Activated CD8-positive, alpha-beta memory T cell treated with anti-CD3 and anti-CD28 coated beads for 4 hours (primary cell): ENCODE data around the gene CACHD1.
"Not testable (repeated sequence)": the region's sequence is repeated elsewhere in the genome, so short reads cannot be mapped to it uniquely, and the experiment has no call there.

Experiments
- DNase-seq, 2 donors: peaks; one replicate each; pipeline ENCODE4 v3.0.0-alpha.2; 2020; ENCODE audit warnings: low read depth in 2 of 2

CACHD1 gene

DNA sequence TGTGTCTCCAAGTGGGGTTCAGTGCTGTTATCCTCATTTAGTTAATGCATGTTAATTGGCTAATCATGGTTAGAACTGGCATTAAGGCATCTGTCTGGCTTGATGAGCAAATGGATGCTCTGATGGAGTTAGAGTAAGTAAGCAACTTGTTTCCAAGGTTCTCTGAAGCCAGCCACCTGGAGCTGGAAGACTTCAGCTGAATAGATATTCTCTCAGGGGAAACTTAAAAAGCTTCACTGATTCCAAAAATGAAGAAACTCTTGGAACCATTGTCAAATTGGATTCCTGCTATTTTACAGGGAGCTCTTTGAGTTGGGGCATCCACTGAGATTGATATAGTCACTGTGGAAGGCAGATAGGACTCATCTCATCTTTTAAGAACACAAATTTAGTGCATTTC lies 118.9 kb downstream of the CACHD1 start:
- no peak for DNase-seq

DNA sequence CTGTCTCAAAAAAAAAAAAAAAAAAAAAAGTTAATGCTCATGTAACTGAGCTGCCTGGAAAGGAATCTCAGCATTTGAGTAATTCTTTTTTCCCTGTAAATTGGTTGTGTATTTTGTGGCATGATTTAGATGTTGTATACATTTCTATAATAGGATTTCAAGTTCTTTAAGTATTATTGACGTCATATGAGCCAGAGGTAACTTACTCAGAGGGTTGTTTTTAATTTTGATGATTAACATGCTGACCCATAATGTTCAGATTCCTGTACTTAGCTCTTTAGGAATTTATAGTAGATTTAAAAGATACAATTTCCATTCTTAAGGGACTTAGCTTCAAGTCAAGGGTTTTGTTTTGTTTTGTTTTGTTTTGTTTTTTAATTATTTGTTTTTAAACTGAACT lies 120.4 kb downstream of the CACHD1 start:
- DNase-seq, result no peak

GRCh38 chr1:64594446-64594845 lies 124.5 kb downstream of the CACHD1 start:
- DNase-seq, result no peak

DNA sequence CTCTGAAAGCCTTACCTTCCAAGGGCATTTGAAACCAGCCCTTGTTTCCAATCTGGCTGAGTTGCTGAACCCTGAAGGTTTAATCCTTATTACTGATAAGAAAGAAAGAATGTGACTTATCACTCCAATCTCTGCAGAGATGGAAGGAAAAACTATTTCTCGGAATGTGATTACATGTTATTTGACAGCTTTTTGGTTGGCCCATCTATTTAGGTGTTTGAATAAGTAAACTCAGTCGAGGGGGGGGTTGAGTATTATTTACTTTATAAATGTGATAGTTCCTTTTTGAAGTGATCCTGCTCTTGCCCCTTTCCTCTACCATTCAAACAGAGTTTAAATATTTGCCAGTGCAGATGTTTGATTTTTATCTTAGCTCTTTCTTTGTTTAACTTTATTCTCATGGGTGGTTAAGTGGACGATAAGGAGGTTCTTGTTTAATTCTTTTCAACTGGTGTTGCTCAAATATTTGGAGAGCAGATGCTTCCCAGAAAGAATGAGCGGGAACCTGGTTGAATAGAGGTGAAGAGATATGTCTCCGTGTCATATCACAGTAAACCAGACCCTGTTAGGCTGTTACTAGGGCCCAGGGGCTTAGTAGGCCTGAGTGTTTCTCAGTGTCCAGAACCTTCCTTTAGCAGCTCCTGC lies 126.1 kb downstream of the CACHD1 start:
- no peak for DNase-seq

GRCh38 chr1:64597113-64597512 lies 127.2 kb downstream of the CACHD1 start:
- DNase-seq, result no peak

GRCh38 chr1:64598100-64598571 lies 128.2 kb downstream of the CACHD1 start:
- no peak for DNase-seq

- no peak for DNase-seq
Observed at GRCh38 chr1:64599242-64599641, 129.3 kb downstream of the CACHD1 start.

GRCh38 chr1:64601207-64601606 lies 131.3 kb downstream of the CACHD1 start:
- DNase-seq, result no peak

GRCh38 chr1:64608005-64608650 lies 138.2 kb downstream of the CACHD1 start:
- DNase-seq, result no peak

DNA sequence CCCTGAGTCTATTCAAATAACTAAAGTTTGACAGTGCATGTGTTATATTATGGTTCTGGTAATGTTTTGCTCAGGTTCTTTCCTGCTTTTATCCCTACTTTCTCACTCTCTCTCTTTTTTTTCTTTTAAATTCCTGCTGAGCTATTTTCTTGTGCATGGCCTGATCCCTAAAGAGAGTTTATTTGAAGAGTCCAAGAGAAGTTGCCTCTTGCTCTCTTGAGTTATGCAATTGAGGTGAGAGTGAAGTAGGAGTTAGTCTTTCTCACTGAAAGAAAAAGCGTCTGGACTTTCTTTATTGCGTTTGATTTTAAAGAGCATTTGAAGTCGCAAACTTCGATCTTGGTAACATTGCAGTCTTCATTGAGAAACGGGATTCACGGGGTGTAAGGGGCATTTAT lies 138.7 kb downstream of the CACHD1 start:
- DNase-seq, result no peak

DNA sequence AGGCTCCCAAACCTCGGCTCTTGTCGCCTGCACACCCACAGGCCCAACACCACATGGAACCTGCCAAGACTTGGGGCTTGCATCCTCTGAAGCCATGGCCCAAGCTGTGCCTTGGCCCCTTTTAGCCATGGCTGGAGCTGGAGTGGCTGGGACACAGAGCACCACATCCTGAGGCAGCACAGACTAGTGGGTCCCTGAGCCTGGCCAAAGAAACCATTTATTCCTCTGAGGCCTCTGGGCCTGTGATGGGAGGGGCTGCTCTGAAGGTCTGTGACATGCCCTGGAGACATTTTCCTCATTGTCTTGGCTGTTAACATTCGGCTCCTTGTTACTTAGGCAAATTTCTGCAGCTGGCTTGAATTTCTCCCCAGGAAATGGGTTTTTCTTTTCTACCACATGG lies 141.0 kb downstream of the CACHD1 start:
- DNase-seq, result not testable (repeated sequence)

DNA sequence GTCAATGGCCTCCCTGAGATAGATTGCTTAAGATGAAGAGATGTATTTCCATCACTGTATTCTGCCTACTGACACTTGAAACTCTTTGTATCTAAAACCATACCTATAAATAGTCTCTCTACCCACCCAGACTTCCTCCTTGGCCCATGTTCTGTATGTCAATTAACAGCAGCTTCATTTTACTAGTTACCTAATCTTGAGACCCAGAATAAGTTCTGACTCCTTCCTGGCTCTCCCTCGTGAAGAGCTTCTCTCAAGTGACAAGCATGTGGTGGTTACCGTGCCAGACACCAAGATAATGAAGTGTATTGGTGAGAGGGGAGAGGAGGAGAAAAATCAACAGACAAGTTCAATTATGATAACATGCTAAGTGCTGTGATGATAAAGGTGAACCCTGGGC lies 146.1 kb downstream of the CACHD1 start:
- no peak for DNase-seq

DNA sequence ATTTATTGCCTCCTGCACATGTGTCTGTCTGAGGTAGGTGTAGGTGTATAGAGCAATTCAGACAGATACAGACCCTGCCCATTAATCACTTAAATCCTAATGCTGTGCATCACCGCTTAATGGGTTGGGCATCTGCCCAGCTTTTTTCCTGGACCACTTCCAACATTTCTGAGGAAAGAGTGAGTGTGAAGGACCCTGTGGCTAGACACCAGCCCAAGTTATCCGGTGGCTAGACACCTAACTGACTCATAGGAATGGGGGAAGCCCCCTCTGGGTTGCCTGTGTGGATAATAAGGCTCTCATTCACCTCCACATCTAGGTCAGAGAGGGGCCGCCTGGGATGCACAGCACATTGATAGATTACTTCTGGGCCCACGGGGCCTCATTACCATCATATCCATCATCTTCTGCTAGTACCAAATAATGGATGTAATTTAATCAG lies 153.8 kb downstream of the CACHD1 start:
- DNase-seq, result no peak

GRCh38 chr1:64624218-64624713 lies 154.3 kb downstream of the CACHD1 start:
- DNase-seq, result no peak

DNA sequence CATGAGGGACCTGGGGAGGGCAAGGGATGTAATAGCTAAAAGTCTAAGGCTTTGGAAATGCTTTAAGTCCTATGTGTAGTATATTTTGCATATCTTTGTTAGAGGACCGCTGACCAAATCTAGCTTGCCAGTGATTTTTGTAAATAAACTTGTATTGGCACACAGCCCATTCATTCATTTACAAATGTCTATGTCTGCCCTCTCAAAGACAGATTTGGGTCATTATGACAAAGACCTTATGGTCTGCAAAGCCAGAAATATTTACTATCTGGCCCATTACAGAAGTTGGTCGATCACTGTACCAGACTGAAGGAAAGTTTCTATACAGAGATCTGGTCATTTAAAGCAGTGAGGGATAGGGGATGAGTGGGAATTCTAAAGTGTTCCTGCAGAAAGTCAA lies 154.9 kb downstream of the CACHD1 start:
- no peak for DNase-seq

DNA sequence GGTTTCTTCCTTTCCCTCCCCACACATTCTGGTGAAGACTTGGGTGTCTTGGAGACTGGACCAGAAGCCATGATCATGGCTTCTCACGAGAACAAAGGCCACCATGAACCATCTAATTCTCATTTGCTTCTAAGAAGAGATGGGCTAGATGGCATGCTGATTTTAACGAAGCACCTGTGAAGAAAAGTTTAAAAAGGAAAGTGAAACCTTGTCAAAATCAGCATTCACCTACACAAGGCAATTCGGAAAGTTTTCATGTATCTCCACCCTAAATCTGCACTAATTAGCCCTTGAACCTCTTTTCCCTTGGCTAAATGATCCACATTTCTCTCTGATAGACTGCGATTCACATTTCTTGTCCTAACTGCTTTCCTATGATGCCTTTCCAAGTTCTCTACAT lies 160.7 kb downstream of the CACHD1 start:
- no peak for DNase-seq

GRCh38 chr1:64631346-64632034 lies 161.6 kb downstream of the CACHD1 start:
- DNase-seq, result no peak

DNA sequence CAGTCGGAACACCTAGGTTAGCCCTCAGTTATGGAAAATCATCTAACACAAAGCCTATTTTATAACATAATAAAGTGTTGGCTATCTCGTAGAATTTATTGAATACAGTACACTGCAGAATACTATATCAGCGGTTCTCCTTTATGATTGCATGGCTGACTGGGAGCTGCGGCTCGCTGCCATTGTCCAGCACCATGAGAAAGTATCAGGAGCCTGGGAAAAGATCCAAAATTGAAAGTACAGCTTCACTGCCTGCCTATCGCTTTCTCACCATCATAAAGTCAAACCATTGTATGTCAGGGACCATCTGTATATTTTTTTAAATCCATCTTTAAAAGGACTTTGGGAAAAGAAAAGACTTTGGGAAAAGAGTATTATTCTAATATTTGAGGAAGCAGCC lies 163.0 kb downstream of the CACHD1 start:
- no peak for DNase-seq

- DNase-seq, result no peak
Observed at GRCh38 chr1:64645735-64646134, 175.8 kb downstream of the CACHD1 start.

DNA sequence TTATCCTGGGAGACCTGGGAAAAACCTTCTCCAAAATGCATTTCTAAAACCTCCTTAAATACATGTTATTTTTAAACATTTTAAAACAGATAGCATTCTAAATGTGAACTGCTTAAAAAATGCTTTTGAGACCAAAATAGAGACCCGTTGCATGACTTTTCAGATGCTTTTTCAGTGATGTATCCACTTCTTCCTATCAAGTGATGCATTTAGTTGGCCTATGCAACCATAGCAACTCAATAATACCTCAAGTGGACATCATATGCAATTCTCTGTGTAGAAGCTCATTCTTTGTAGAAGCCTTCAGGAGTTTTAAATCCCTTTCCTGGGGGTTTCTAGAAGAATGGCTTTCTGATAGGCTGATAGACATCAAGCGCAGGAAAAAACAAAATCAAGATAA lies 180.5 kb downstream of the CACHD1 start:
- DNase-seq, result no peak

DNA sequence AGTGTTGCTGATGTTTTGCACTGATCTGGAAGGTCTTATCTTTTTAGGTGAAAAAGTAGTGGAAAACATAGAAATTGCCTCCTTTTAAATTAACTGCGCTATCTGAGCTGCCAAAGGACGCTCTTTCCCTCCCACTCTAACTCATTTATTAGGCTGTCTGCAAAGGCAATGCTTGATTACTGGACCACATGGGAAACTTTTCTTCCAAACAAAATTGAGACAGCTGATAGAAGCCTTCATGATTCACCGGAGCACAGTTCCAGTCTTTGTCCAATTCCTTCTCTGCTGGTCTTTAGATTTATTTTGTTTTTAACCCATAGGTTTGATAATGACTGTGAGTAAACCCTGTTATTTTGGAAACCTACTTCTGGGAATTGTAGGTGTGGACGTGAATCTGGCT lies 181.9 kb downstream of the CACHD1 start:
- DNase-seq, result no peak

GRCh38 chr1:64653466-64653865 lies 183.5 kb downstream of the CACHD1 start:
- DNase-seq, result no peak
